H1 (cell line): ENCODE data around the gene SMTN. TPM values are rescaled to one million over a fixed set of nuclear protein-coding genes. Genes with fewer than 3 reads are reported as not detected.

Experiments used
- ASH2L ChIP-seq: fragments of 200-600, 300-600 bp; sonication (generic); IDR thresholded peaks from one replicate; pipeline ENCODE4 v1.7.1; 2017; ENCODE audit warnings: low read length
- ATF3 ChIP-seq: IDR thresholded peaks from 2 replicates; pipeline ENCODE4 v1.6.1; 2011; ENCODE audit warnings: low read depth, mild to moderate bottlenecking, low read length; ENCODE audit not compliant: insufficient read depth
- BACH1 ChIP-seq: IDR thresholded peaks from 2 replicates; pipeline ENCODE4 v1.6.1; 2012; ENCODE audit warnings: low read length, improper control_type of control experiment
- CBX8 ChIP-seq: fragments of 300-800, 300-1000 bp; sonication (generic); IDR thresholded peaks from 2 replicates; pipeline ENCODE4 v1.7.1; 2016; ENCODE audit warnings: low read depth, low read length, borderline replicate concordance
- KDM4A ChIP-seq: IDR thresholded peaks from one replicate; pipeline ENCODE4 v1.7.1; 2012; ENCODE audit warnings: low read depth, mild to moderate bottlenecking, moderate library complexity, low read length, inconsistent platforms; ENCODE audit not compliant: severe bottlenecking
- MAFK ChIP-seq: IDR thresholded peaks from 2 replicates; pipeline ENCODE4 v1.6.1; 2012; ENCODE audit warnings: low read depth, mild to moderate bottlenecking, improper control_type of control experiment, low read length
- SIX5 ChIP-seq: IDR thresholded peaks from 2 replicates; pipeline ENCODE4 v1.6.1; 2011; ENCODE audit warnings: mild to moderate bottlenecking, low read depth, low read length
- SUZ12 ChIP-seq: fragments of 200-600 bp; sonication (generic); IDR thresholded peaks from 2 replicates; pipeline ENCODE4 v1.6.1; 2012; ENCODE audit warnings: mild to moderate bottlenecking, inconsistent platforms, low read length, moderate library complexity, mixed read lengths
- polyA plus RNA-seq, 7 experiments: library from polyadenylated mRNA; depleted of rRNA in 3 of 7; stranded (reverse) in 5 of 7; unstranded in 2 of 7; fragments of >200 nt in 5 of 7; fragments of 200-250 nt in 2 of 7; gene quantifications; 1 replicate in 5 of 7; 2 replicates in 1 of 7; 4 replicates in 1 of 7; pipeline versions ENCODE4 v1.2.1 to v1.2.3, GENCODE V29; 2011 to 2013; ENCODE audit warnings: missing spikeins in 2 of 7, mixed read lengths in 2 of 7
- total RNA-seq: library from RNA; stranded (reverse); fragmentation: NEBNext Ultra II Directional; extraction: Animal tissue kit (Norgen Biotek cat#: 25700); gene quantifications from 2 replicates; pipeline ENCODE4 v1.2.1, GENCODE V29; 2021

SMTN gene
- total and polyA plus RNA-seq, 2 of the 8 experiments (the other 6 are each of a cell fraction or from before 2014, with no cell fraction given) = 12.3 to 20.8 TPM

GRCh38 chr22:31102441-31103081 lies 21.4 kb downstream of the SMTN start (continued):
- TF ChIP-seq ASH2L (no peak), ATF3 (no peak), SIX5 (no peak), BACH1 (no peak), SUZ12 (no peak), MAFK (no peak), CBX8 (no peak), KDM4A (no peak)
